BJ (cell line): ENCODE results near the gene FSCN2. TPM values are rescaled to one million over a fixed set of nuclear protein-coding genes. Genes with fewer than 3 reads are reported as not detected.

ENCODE experiments used
- CTCF ChIA-PET: fragments of 350-600 bp; formaldehyde crosslinking; extraction: SDS; loops from one replicate; lab custom pipeline; 2021; ENCODE audit warnings: antibody characterized with exemption, inconsistent platforms; lab: Yijun Ruan, JAX
- POLR2A ChIA-PET: fragments of 300-600 bp; sonication (Branson Sonifier 250); formaldehyde crosslinking; extraction: SDS; loops from one replicate; lab custom pipeline; 2021; ENCODE audit warnings: antibody characterized with exemption; lab: Charles Lee
- DNase-seq: peaks from one replicate; pipeline ENCODE4 v3.0.0-alpha.2; 2011; ENCODE audit warnings: low read depth
- H3K27me3 ChIP-seq: 2 replicates; pipeline ENCODE4 v1.6.0; 2011; ENCODE audit warnings: low read length; ENCODE audit not compliant: control insufficient read depth, insufficient read depth
- H3K36me3 ChIP-seq: 2 replicates; pipeline ENCODE4 v1.5.1; 2011; ENCODE audit warnings: low read length; ENCODE audit not compliant: control insufficient read depth, insufficient read depth
- H3K4me3 ChIP-seq: 2 replicates; pipeline ENCODE4 v1.5.1; 2011; ENCODE audit warnings: low read depth, mild to moderate bottlenecking, control low read depth, low read length
- CTCF ChIP-seq: IDR thresholded peaks from 2 replicates; pipeline ENCODE4 v1.5.1; 2011; ENCODE audit warnings: low read depth, mild to moderate bottlenecking, control low read depth, inconsistent platforms, low read length, moderate library complexity; ENCODE audit not compliant: insufficient read depth
- polyA minus RNA-seq: library from RNA; depleted of rRNA, polyadenylated mRNA; stranded (reverse); fragments of >200 nt; gene quantifications from 2 replicates; pipeline ENCODE4 v1.2.3, GENCODE V29; 2011; rRNA and poly(A)+ RNA removed
- polyA plus RNA-seq: library from polyadenylated mRNA; depleted of rRNA; stranded (reverse); fragments of >200 nt; gene quantifications from 2 replicates; pipeline ENCODE4 v1.2.3, GENCODE V29; 2011; rRNA removed

Gene FSCN2
- polyA plus RNA-seq (1.1 and 1.3 TPM in 2 replicates), polyA minus RNA-seq (1.3 and 1.9 TPM in 2 replicates)

GRCh38 chr17:81527591-81528383, at the start of gene FSCN2:
Gene FSCN2, plus strand, starts transcription at chr17:81528377. Its CDS starts 155 bp downstream, at chr17:81528532.
- TF ChIP-seq CTCF = peak; percentile 58
- Histone ChIP-seq H3K27me3 (no peaks in the 10 kb centered on the region), H3K36me3 (no peaks in the 10 kb centered on the region), H3K4me3 (no peak within 1 kb of the TSS)
- DNase-seq = no peak
- ChIA-PET POLR2A (interaction anchor here (0.6 kb wide), 2 partner anchors 11 to 39 kb away, joined by 10 to 14 read pairs; no protein-coding TSS in a partner anchor), CTCF (interaction anchor here (0.6 to 1.0 kb wide), 2 partner anchors 9 to 131 kb away, joined by 3 read pairs; no protein-coding TSS in a partner anchor)

GRCh38 chr17:81479175-81480071, 48.8 kb upstream of the FSCN2 start:
- no peak for DNase-seq
- no peaks in the 10 kb centered on the region for H3K36me3 ChIP-seq
- no peak overlapping the region for H3K4me3 ChIP-seq
- H3K27me3 ChIP-seq = no peaks in the 10 kb centered on the region; the same call in 1 of the 2 replicates
- no peak for TF ChIP-seq CTCF
- ChIA-PET POLR2A (no interaction called here), CTCF (interaction anchor here (1.1 kb wide), 1 partner anchor 84 kb away, joined by 4 read pairs; the partner anchor contains the start of gene BAHCC1)

GRCh38 chr17:81480140-81481072, 47.8 kb upstream of the FSCN2 start:
- 0 out of 2 replicates have a peak, but pooled peaks have one; percentile 7 for TF ChIP-seq CTCF
- CTCF ChIA-PET = interaction anchor here (1.1 to 1.7 kb wide), 2 partner anchors 85 to 171 kb away, joined by 3 to 4 read pairs; partner anchors contain the start of gene BAHCC1
- Histone ChIP-seq H3K4me3 (no peak overlapping the region), H3K36me3 (no peaks in the 10 kb centered on the region), H3K27me3 (no peaks in the 10 kb centered on the region; the same call in 1 of the 2 replicates)
- no peak for DNase-seq
- POLR2A ChIA-PET = no interaction called here

GRCh38 chr17:81481073-81481799, 46.9 kb upstream of the FSCN2 start:
- no peak for DNase-seq
- H3K4me3 ChIP-seq = peak overlapping the region; percentile 34
- POLR2A ChIA-PET = no interaction called here
- CTCF ChIA-PET = interaction anchor here (0.8 to 1.7 kb wide), 5 partner anchors 109 to 338 kb away, joined by 3 to 9 read pairs (median 3); no protein-coding TSS in a partner anchor
- TF ChIP-seq CTCF = no peak
- no peaks in the 10 kb centered on the region; the same call in 1 of the 2 replicates for H3K27me3 ChIP-seq
- H3K36me3 ChIP-seq = no peaks in the 10 kb centered on the region
